Measurements from ENCODE around the gene MYO5B. TPM values are rescaled to one million over a fixed set of nuclear protein-coding genes. Genes with fewer than 3 reads are reported as not detected.

Gene MYO5B
- total and polyA plus RNA-seq, 9 of the 15 experiments (the other 6 are each of a cell fraction or from before 2014, with no cell fraction given): 0.07 to 0.42 (median 0.28) TPM

GRCh38 chr18:50042611-50043010 lies 152.3 kb downstream of the MYO5B start:
- Histone ChIP-seq H3K4me3 (no peak overlapping the region), H3K27ac (ENCODE audit: extremely low read depth, low read depth, low read length) (no peak overlapping the region), H3K9me3 (replicated peaks; ENCODE audit: control insufficient read depth, insufficient read depth, low read depth, low read length) (no peaks in the 10 kb centered on the region), H3K9me1 (ENCODE audit: control insufficient read depth, insufficient read depth, low read length) (no peaks in the 10 kb centered on the region), H3K4me2 (ENCODE audit: insufficient read depth, low read length) (no peak overlapping the region), H2AFZ (ENCODE audit: low read depth, low read length) (no peak overlapping the region), H3K79me2 (ENCODE audit: control insufficient read depth, insufficient read depth, low read length) (no peaks in the 10 kb centered on the region), H3K27me3 (ENCODE audit: control insufficient read depth in 2 of 2, insufficient read depth in 2 of 2, low read length in 2 of 2) (peaks cover 0 to 11% of the 10 kb centered on the region in 2 experiments; a peak in 2 of 5 replicates), H3K36me3 (ENCODE audit: control insufficient read depth, insufficient read depth, low read length) (no peaks in the 10 kb centered on the region), H4K20me1 (replicated peaks; ENCODE audit: control insufficient read depth, insufficient read depth, low read length) (no peaks in the 10 kb centered on the region), H3K4me1 (replicated peaks in 1 of 2; ENCODE audit: control insufficient read depth in 2 of 2, insufficient read depth in 2 of 2, low read length in 2 of 2) (no peaks in the 10 kb centered on the region), H3K9ac (ENCODE audit: insufficient read depth in 1 of 2, low read depth in 2 of 2, low read length in 2 of 2) (no peak overlapping the region)
- FAIRE-seq: no peak
- no peak for ATAC-seq
- no peak for TF ChIP-seq XRCC5 (IDR thresholded peaks at IDR 0.05; ENCODE audit: low read depth, low read length)
- TF ChIP-seq ZNF436 (CRISPR knock-in tag; IDR thresholded peaks at IDR 0.05): no peak
- no peak for TF ChIP-seq ZNF12 (CRISPR knock-in tag; IDR thresholded peaks at IDR 0.05)
- TF ChIP-seq ZBTB33 (CRISPR knock-in tag; IDR thresholded peaks at IDR 0.05): no peak
- TF ChIP-seq ZNF644 (tag; IDR thresholded peaks at IDR 0.05; ENCODE audit: low read depth): no peak
- TF ChIP-seq PHTF2 (CRISPR knock-in tag; IDR thresholded peaks at IDR 0.05): no peak
- BruUV-seq (replicated peaks): no TSS peak
- in situ Hi-C loops (cut with MboI): no loop called here
- ChIA-PET CTCF (ENCODE audit: low intra/inter-chr PET ratio) (no interaction called here), POLR2A (no interaction called here)
- WGBS (ENCODE audit: insufficient coverage, low coverage, missing lambda C conversion rate): 3% methylated on average over 4 of the region's 5 CpGs
- intact Hi-C loops (cut with micrococcal nuclease): no loop called here
- DNase-seq (ENCODE audit: extremely low read depth in 1 of 4, low spot score in 3 of 4): no peak
